ENCODE results near the gene FASTKD1.

Gene FASTKD1

DNA sequence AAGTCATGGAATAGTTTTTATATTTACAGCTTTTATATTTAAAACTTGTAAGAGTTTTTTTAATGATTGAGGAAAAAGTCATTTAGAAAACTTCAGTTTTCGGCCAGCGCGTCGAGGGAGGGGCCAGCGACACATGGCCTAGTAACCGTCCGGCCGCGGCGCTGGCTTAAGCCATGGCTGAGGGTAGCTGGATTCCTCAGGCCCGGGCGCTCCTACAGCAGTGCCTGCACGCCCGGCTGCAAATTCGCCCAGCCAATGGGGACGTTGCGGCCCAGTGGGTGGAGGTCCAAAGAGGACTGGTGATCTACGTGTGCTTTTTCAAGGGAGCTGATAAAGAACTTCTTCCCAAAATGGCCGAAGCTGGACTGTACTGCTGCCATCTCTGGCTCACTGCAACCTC is 69.0 kb downstream of the FASTKD1 start:
- DNase-seq, result no peak

DNA sequence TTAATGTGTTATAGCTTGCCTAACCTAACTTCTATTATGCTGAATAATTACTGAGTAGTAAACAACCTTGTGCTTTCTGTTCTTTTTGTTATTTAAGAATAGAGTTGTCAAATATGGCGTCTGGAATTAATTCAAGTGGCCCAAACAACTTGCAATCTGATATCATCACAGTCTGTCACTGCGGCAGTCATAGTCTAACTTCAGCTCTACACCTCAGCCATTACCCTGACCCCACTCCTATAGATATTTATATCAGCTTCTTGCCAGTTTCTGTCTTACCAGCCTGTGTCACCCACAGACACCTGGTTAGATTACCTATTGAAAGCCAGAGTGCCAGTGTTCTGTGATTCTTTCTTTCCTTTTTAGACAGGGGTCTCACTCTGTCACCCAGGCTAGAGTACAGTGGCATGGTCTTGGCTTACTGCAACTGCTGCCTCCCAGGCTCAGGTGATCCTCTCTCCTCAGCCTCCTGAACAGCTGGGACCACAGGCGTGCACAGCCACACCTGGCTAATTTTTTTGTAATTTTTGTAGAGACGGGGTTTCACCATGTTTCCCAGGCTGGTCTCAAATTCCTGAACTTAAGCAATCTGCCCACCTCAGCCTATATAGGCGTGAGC is 78.2 kb downstream of the FASTKD1 start:
- DNase-seq, result no peak

DNA sequence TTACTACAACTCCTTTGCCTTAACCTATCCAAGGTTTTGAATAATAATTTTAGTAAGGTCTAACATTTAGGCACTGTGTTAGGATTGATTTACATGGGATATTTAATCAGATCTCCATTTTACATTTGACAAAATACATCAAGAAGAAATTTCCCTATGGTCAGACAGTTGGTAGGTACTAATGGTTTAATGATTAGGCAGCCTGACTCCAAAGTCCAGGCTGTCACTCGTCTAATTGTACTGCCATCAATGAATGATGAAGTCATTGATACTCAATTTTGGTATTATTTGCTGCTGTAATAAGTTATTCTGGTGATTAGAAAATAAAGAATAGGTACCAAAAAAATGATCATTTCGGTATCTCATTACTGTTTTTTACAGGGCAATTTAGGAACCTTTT is 80.3 kb downstream of the FASTKD1 start:
- no peak for DNase-seq

DNA sequence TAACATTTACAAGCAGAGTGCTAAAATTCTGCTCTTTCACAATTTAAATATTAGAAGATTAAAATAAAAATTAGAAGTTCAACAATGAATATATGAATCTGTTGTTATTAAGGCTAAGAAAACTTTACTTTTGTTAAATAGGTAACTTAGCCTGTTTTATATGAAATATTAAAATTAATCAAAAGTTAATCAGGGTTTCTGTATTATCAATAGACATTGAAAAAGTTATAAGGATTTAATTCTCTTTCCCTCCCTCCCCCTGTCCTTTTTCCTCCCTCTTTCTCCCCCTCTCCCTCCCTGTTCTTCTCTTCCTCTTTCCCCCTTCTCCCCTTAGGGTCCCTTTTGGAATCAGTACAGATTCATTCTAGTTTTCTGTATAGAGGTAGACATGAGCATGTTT is 82.3 kb downstream of the FASTKD1 start:
- no peak for DNase-seq

DNA sequence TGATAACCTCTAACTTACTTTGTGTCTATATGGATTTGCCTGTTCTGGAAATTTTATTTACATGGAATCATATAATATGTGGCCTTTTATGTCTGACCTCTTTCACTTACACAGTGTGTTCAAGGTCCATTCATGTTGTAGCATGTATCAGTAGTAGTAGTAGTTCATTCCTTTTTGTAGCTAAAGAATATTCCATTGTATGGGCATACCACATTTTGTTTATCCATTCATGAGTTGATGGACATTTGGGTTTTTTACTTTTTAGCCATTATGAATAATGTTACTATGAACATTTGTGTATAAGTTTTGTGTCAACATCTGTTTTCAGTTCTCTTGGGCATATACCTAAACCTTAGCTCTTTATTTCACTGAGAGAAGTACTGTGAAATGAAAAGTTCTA is 82.8 kb downstream of the FASTKD1 start:
- no peak for DNase-seq

DNA sequence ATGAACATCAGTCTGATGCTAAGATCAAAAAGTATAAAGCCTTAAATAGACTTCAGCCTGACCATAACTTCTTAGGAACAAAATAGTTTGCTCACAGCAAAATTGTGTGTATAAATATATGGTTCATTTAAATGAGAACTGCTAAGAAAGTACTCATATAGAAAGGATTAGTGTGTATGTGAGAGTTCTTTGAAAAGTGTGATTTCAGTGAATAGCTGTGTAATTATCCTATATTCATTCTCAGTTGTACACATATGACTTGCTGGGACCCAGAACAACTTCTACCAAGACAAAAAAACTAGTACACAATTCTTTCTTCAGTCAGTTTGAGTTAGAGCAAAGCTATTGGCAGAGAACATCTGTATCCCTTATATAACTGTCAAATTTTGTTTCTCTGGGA is 87.2 kb downstream of the FASTKD1 start:
- DNase-seq, result no peak

DNA sequence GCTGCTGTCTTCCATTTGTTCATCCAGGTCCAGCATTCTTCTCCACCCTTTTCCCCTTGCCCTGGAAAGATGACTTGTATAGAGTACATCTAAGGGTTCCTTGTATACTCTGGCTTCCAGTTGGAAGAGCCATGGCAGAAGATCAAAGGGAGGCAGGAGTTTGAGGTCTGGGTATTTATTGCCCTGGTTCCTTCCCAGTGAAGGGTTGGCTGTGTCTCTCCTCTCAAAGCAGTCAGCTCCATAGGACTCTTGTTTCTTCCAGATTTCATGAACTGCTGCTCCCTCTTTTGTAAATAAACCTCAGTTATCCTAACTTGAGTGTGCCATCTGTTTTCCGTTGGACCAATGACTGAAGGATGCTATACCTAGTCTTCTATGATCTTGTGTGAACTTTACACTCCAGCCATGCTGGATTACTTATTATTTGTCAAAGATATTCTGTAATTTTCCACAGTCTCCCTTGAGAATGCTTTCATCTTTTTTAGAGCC is 88.0 kb downstream of the FASTKD1 start:
- DNase-seq, result no peak

DNA sequence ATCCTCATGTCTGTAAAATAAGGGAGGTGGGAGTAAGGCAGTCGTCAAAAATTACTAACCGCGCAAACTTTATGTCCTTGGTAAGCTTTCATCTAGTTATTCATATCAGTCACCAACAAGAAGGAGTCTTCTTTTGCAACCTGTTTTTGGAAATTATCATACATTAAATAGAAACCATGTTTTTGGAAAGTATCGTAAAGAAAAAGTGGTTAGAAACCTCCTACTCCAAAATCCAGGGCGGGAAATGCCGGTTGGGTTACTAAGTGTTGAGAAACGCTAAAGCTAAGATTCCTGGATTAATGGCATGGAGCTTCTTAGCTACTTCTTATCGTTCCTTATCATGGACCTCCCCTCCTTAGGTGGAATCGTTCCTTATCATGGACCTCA is 93.6 kb downstream of the FASTKD1 start:
- DNase-seq, result peak; percentile 12

Data from NCI-H510A treated with DMSO at 0.1 percent for 48 hours (cell line).